Activated naive CD8-positive, alpha-beta T cell treated with anti-CD3 and anti-CD28 coated beads, Interleukin-2, amount 10 ng/mL, durations not matched to agents 7 days and 5 days (primary cell): ENCODE results near the gene AMN. TPM values are rescaled to one million over a fixed set of nuclear protein-coding genes. Genes with fewer than 3 reads are reported as not detected.

Experiments used
- ATAC-seq: fragments of 150-1000 bp; cut with Tn5 transposase; one replicate; pipeline ENCODE4 v1.10.0; 2021; ENCODE audit warnings: low read depth, moderate library complexity
- POLR2A ChIA-PET: fragments of 350-600 bp; sonication (Branson Sonifier 250); formaldehyde crosslinking; loops from one replicate; lab custom pipeline; 2021; ENCODE audit warnings: antibody characterized with exemption; lab: Charles Lee
- DNase-seq: peaks from one replicate; pipeline ENCODE4 v3.0.0; 2021
- H3K27ac Mint-ChIP-seq: one replicate; pipeline ENCODE4 v1.8.0; 2022; ENCODE audit warnings: mild to moderate bottlenecking, mixed read lengths
- H3K27me3 Mint-ChIP-seq: one replicate; pipeline ENCODE4 v1.8.0; 2022; ENCODE audit warnings: mild to moderate bottlenecking, moderate library complexity, mixed read lengths
- H3K36me3 Mint-ChIP-seq: one replicate; pipeline ENCODE4 v1.8.0; 2021; ENCODE audit warnings: mild to moderate bottlenecking, mixed read lengths
- H3K4me1 Mint-ChIP-seq: one replicate; pipeline ENCODE4 v1.8.0; 2021; ENCODE audit warnings: mixed read lengths
- H3K4me3 Mint-ChIP-seq: one replicate; pipeline ENCODE4 v1.8.0; 2022; ENCODE audit warnings: mild to moderate bottlenecking, moderate library complexity, mixed read lengths
- H3K9me3 Mint-ChIP-seq: one replicate; pipeline ENCODE4 v1.8.0; 2021; ENCODE audit warnings: mixed read lengths
- total RNA-seq, 2 experiments: library from RNA; stranded (reverse); gene quantifications; one replicate each; pipeline ENCODE4 v1.2.3, GENCODE V29; 2021

The AMN gene
- total RNA-seq, 2 experiments from 2014 or later: 2.5 to 2.9 TPM

- POLR2A ChIA-PET: no interaction called here
- no peaks in the 10 kb centered on the region for H3K27me3 Mint-ChIP-seq
- H3K36me3 Mint-ChIP-seq: no peaks in the 10 kb centered on the region
- H3K4me1 Mint-ChIP-seq: no peaks in the 10 kb centered on the region
- no peak for ATAC-seq
- no peak overlapping the region for H3K4me3 Mint-ChIP-seq
- no peak for DNase-seq
- H3K9me3 Mint-ChIP-seq: no peaks in the 10 kb centered on the region
- no peak overlapping the region for H3K27ac Mint-ChIP-seq
These were observed 48.9 kb downstream of the AMN start for GRCh38 chr14:102971314-102971713.

- no peak for DNase-seq
- H3K4me3 Mint-ChIP-seq: no peak overlapping the region
- ATAC-seq: no peak
- no peaks in the 10 kb centered on the region for H3K9me3 Mint-ChIP-seq
- no peaks in the 10 kb centered on the region for H3K4me1 Mint-ChIP-seq
- no peaks in the 10 kb centered on the region for H3K36me3 Mint-ChIP-seq
- H3K27me3 Mint-ChIP-seq: no peaks in the 10 kb centered on the region
- POLR2A ChIA-PET: no interaction called here
- H3K27ac Mint-ChIP-seq: no peak overlapping the region
These were observed 49.6 kb downstream of the AMN start for GRCh38 chr14:102971836-102972606.

- no peaks in the 10 kb centered on the region for H3K36me3 Mint-ChIP-seq
- DNase-seq (no peak), ATAC-seq (no peak)
- POLR2A ChIA-PET: no interaction called here
- H3K4me3 Mint-ChIP-seq: no peak overlapping the region
- H3K27ac Mint-ChIP-seq: no peak overlapping the region
- H3K27me3 Mint-ChIP-seq: no peaks in the 10 kb centered on the region
- no peaks in the 10 kb centered on the region for H3K4me1 Mint-ChIP-seq
- no peaks in the 10 kb centered on the region for H3K9me3 Mint-ChIP-seq
These were observed 51.3 kb downstream of the AMN start for GRCh38 chr14:102973706-102974285.

- ATAC-seq (no peak), DNase-seq (no peak)
- H3K27me3 Mint-ChIP-seq: no peaks in the 10 kb centered on the region
- no peaks in the 10 kb centered on the region for H3K9me3 Mint-ChIP-seq
- no peak overlapping the region for H3K27ac Mint-ChIP-seq
- H3K36me3 Mint-ChIP-seq: no peaks in the 10 kb centered on the region
- H3K4me3 Mint-ChIP-seq: no peak overlapping the region
- POLR2A ChIA-PET: no interaction called here
- no peaks in the 10 kb centered on the region for H3K4me1 Mint-ChIP-seq
These were observed 53.2 kb downstream of the AMN start for GRCh38 chr14:102975662-102976061.

DNA sequence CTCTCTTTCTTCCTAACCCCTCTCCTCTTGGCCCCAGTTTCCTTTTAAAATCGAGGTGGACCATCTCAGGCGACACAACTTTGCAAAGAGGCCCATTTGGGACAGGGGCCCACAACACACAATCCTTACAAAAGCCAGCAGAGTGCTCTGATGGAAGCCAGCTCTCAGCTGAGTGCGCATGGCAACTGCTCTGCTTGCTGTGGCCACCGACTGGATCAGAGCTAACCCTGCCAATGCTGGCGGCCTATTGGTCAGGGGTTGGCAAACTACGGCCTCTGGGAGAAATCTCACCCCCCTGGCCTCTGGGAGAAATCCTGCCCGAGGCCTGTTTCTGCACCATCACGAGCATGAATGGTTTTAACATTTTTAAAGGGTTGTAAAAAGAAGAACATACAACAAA lies 55.0 kb downstream of the AMN start:
- Mint-ChIP-seq H3K36me3 (no peaks in the 10 kb centered on the region), H3K9me3 (no peaks in the 10 kb centered on the region), H3K27me3 (no peaks in the 10 kb centered on the region), H3K27ac (no peak overlapping the region), H3K4me3 (no peak overlapping the region), H3K4me1 (no peaks in the 10 kb centered on the region)
- DNase-seq: no peak
- POLR2A ChIA-PET: no interaction called here
- ATAC-seq: no peak

GRCh38 chr14:102979406-102979805 lies 56.9 kb downstream of the AMN start:
- ATAC-seq (no peak), DNase-seq (no peak)
- POLR2A ChIA-PET: no interaction called here
- Mint-ChIP-seq H3K27ac (no peak overlapping the region), H3K4me1 (no peaks in the 10 kb centered on the region), H3K27me3 (no peaks in the 10 kb centered on the region), H3K4me3 (no peak overlapping the region), H3K9me3 (no peaks in the 10 kb centered on the region), H3K36me3 (no peaks in the 10 kb centered on the region)

- POLR2A ChIA-PET: no interaction called here
- H3K4me1 Mint-ChIP-seq: no peaks in the 10 kb centered on the region
- ATAC-seq: no peak
- H3K4me3 Mint-ChIP-seq: no peak overlapping the region
- no peaks in the 10 kb centered on the region for H3K36me3 Mint-ChIP-seq
- H3K9me3 Mint-ChIP-seq: no peaks in the 10 kb centered on the region
- no peak overlapping the region for H3K27ac Mint-ChIP-seq
- no peak for DNase-seq
- H3K27me3 Mint-ChIP-seq: no peaks in the 10 kb centered on the region
These were observed 57.9 kb downstream of the AMN start for GRCh38 chr14:102980409-102980810.

Other genes starting within 250 kb of the AMN start
- gene TRAF3, start 145.2 kb upstream of the AMN start, total RNA-seq: 10 to 100 TPM; 31.1 to 32.9 TPM
- 1 to 10 TPM; 1.1 TPM for gene CDC42BPB, start 134.9 kb downstream of the AMN start, total RNA-seq
- not detected for gene LBHD2, start 161.5 kb downstream of the AMN start, total RNA-seq
- gene EXOC3L4, start 172.1 kb downstream of the AMN start, total RNA-seq: not detected
- 1 to 10 TPM; 3.0 TPM for gene TNFAIP2, start 200.8 kb downstream of the AMN start, total RNA-seq